GM12878 (cell line): ENCODE data around the gene ADAMTSL2.

ENCODE experiments used
- BHLHE40 ChIP-seq, 2 experiments: fragments of 450-650 bp in 1 of 2; IDR thresholded peaks; 2 replicates each; pipeline ENCODE4 v1.6.1; 2011 to 2017; ENCODE audit warnings: low read depth in 2 of 2, borderline replicate concordance in 1 of 2, improper control_type of control experiment in 1 of 2, low read length in 1 of 2, mild to moderate bottlenecking in 1 of 2
- CTCF ChIP-seq, 3 experiments: IDR thresholded peaks in 2 of 3; conservative IDR thresholded peaks in 1 of 3; 2 replicates each; pipeline ENCODE4 v1.5.1; 2011; ENCODE audit warnings: low read depth in 3 of 3, low read length in 3 of 3, mild to moderate bottlenecking in 3 of 3, control low read depth in 2 of 3, moderate library complexity in 2 of 3, inconsistent platforms in 1 of 3, mixed read lengths in 1 of 3; ENCODE audit not compliant: control insufficient read depth in 2 of 3, insufficient read depth in 1 of 3; ENCODE audit errors: extremely low read depth in 1 of 3
- POLR2AphosphoS2 ChIP-seq: IDR thresholded peaks from 2 replicates; pipeline ENCODE4 v1.6.1; 2011; ENCODE audit warnings: low read depth, mild to moderate bottlenecking, low read length, improper control_type of control experiment, moderate library complexity
- ZBTB33 ChIP-seq: fragments of 450-650 bp; IDR thresholded peaks from 2 replicates; pipeline ENCODE4 v1.6.1; 2017; ENCODE audit warnings: mild to moderate bottlenecking

- TF ChIP-seq CTCF (IDR thresholded peaks at IDR 0.05 in 2 of 3, conservative IDR thresholded peaks at IDR 0.05 in 1 of 3; ENCODE audit: control insufficient read depth in 2 of 3, extremely low read depth in 1 of 3, insufficient read depth in 1 of 3, low read depth in 3 of 3, low read length in 3 of 3), result no peak
- no peak for TF ChIP-seq POLR2AphosphoS2
- TF ChIP-seq ZBTB33, result no peak
- no peak for TF ChIP-seq BHLHE40 (IDR thresholded peaks at IDR 0.05; ENCODE audit: borderline replicate concordance in 1 of 2, low read depth in 2 of 2, low read length in 1 of 2)
Observed at GRCh38 chr9:133601746-133602145, 67.2 kb downstream of the ADAMTSL2 start.
